Thyroid gland (tissue), 4 donors: ENCODE measurements around the gene WNT8B.

Experiments
- POLR2A ChIP-seq, 2 donors: fragments of 450-650 bp; IDR thresholded peaks; one replicate each; pipeline ENCODE4 v1.6.1; 2017; ENCODE audit warnings: antibody characterized with exemption in 2 of 2, mild to moderate bottlenecking in 2 of 2, moderate library complexity in 1 of 2
- TF ChIP-seq, protein P1 (sequence below), 6 experiments: fragments of 200-600 bp in 3 of 6; fragments of 450-650 bp in 3 of 6; sonication (generic) in 3 of 6; IDR thresholded peaks; one replicate each; pipeline ENCODE4 v1.5.1; 2016 to 2019; ENCODE audit warnings: antibody characterized with exemption in 6 of 6, mild to moderate bottlenecking in 2 of 6, inconsistent platforms in 1 of 6, moderate library complexity in 1 of 6

DNA sequence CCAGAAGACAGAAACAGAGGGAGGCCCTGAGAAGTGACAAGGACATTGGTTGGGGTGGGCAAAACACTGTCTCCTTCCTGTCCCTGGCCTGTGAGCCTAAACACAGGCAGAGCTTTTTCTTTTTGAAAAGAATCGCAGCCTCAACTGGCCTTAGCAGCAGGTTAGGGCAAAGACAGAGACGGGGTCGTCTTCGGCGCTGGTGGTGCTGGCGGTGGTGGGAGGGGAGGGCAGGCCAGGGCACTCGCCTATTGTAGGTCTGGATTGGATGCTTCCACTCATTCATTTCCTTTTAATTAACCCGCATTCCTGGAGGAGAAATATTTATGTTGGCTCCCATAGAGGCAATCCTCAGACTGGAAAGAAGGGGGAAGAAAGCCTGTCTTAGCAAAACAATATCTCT lies 22.6 kb downstream of the WNT8B start:
- TF ChIP-seq, protein P1, sequence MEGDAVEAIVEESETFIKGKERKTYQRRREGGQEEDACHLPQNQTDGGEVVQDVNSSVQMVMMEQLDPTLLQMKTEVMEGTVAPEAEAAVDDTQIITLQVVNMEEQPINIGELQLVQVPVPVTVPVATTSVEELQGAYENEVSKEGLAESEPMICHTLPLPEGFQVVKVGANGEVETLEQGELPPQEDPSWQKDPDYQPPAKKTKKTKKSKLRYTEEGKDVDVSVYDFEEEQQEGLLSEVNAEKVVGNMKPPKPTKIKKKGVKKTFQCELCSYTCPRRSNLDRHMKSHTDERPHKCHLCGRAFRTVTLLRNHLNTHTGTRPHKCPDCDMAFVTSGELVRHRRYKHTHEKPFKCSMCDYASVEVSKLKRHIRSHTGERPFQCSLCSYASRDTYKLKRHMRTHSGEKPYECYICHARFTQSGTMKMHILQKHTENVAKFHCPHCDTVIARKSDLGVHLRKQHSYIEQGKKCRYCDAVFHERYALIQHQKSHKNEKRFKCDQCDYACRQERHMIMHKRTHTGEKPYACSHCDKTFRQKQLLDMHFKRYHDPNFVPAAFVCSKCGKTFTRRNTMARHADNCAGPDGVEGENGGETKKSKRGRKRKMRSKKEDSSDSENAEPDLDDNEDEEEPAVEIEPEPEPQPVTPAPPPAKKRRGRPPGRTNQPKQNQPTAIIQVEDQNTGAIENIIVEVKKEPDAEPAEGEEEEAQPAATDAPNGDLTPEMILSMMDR (IDR thresholded peaks at IDR 0.05), result no peak
- TF ChIP-seq POLR2A (IDR thresholded peaks at IDR 0.05), result no peak
